ENCODE results near the gene PBX2. TPM values are rescaled to one million over a fixed set of nuclear protein-coding genes. Genes with fewer than 3 reads are reported as not detected.
A peak's percentile ranks its signal among the peaks of the same experiment; 100 is the strongest.
"Not testable (repeated sequence)": the region's sequence is repeated elsewhere in the genome, so short reads cannot be mapped to it uniquely, and the experiment has no call there.

The PBX2 gene, protein sequence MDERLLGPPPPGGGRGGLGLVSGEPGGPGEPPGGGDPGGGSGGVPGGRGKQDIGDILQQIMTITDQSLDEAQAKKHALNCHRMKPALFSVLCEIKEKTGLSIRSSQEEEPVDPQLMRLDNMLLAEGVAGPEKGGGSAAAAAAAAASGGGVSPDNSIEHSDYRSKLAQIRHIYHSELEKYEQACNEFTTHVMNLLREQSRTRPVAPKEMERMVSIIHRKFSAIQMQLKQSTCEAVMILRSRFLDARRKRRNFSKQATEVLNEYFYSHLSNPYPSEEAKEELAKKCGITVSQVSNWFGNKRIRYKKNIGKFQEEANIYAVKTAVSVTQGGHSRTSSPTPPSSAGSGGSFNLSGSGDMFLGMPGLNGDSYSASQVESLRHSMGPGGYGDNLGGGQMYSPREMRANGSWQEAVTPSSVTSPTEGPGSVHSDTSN
- 26.7 TPM for total RNA-seq

- DNase-seq (ENCODE audit: low spot score) (peak; percentile 90), ATAC-seq (peak; percentile 90)
Measured at GRCh38 chr6:32190054-32190851, at the start of gene PBX2. PBX2 (minus strand) TSS chr6:32190202; CDS start chr6:32189915, 287 bp downstream.

DNA sequence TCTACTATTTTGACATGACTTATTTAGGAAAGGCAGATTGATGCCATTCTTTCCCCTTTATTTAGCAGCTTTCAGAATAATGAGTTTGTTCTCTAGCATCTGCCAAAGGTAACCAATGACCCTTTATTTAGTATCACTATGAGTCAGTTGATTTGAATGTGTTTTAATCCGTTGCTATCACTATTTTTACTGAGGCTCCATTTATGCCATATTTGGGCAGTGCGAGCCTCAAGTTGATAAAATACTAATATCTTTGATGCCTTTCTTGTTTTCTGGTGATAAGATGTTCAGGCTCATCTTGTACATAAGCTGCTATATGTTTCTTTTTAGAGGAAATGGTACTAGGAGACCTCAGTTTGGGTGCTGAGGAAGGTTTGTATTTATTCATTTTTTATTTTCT is 49.5 kb upstream of the PBX2 start:
- ATAC-seq (no peak), DNase-seq (ENCODE audit: low spot score) (no peak)

- no peak for DNase-seq (ENCODE audit: low spot score)
- ATAC-seq, result no peak
Measured at GRCh38 chr6:32234934-32235333, 44.9 kb upstream of the PBX2 start.

DNA sequence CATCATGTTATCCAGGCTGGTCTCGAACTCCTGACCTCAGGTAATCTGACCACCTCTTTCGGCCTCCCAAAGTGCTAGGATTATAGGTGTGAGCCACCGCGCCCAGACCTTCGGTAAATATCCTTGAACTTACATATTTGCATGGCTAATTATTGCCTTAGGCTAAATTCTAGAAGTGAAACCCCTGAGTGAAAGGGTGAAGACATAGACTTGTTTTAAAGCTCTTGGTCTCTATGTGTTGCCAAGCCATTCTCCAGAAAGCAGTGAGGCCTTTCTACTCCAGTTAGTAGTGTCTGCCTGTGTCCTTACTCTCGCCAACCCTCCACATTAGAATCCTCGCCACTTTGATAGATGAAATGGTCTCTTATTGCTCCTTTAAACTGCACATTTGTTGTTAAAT is 36.4 kb upstream of the PBX2 start:
- no peak for DNase-seq (ENCODE audit: low spot score)

GRCh38 chr6:32224696-32225095 is 34.7 kb upstream of the PBX2 start:
- no peak for ATAC-seq
- DNase-seq (ENCODE audit: low spot score), result no peak

More for the DNA sequence above, 36.4 kb upstream of the PBX2 start:
- ATAC-seq, result no peak

- ATAC-seq (peak; percentile 67), DNase-seq (ENCODE audit: low spot score) (no peak)
Measured at GRCh38 chr6:32223258-32224235, 33.5 kb upstream of the PBX2 start, which contains the start of gene NOTCH4. NOTCH4 (minus strand) TSS chr6:32224067; CDS start chr6:32223928, 139 bp downstream.

- DNase-seq (ENCODE audit: low spot score), result no peak
- ATAC-seq, result no peak
Measured at GRCh38 chr6:32222333-32223230, 32.6 kb upstream of the PBX2 start.

- ATAC-seq, result no peak
- DNase-seq (ENCODE audit: low spot score), result no peak
Measured at GRCh38 chr6:32220021-32220420, 30.0 kb upstream of the PBX2 start.

- ATAC-seq (no peak), DNase-seq (ENCODE audit: low spot score) (no peak)
Measured at GRCh38 chr6:32218167-32218566, 28.2 kb upstream of the PBX2 start.

DNA sequence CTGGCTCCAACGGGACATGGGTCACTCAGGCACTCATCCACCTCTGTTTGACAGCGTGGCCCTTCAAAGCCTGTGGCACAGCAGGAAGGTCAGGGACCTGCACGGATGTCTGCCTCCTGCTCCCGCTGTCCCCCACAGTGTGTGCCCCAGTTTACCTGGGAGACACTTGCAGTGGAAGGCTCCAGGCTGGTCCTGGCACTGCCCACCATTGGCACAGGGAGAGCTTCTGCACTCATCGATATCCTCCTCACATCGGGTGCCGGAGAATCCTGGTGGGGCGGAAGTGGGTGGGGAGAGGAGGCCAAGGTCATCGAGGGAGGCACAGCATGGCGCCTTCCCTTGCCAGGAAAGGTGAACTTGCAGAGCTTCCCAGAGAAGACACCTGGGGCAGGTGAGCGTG is 27.0 kb upstream of the PBX2 start:
- DNase-seq (ENCODE audit: low spot score), result no peak
- ATAC-seq, result no peak

DNA sequence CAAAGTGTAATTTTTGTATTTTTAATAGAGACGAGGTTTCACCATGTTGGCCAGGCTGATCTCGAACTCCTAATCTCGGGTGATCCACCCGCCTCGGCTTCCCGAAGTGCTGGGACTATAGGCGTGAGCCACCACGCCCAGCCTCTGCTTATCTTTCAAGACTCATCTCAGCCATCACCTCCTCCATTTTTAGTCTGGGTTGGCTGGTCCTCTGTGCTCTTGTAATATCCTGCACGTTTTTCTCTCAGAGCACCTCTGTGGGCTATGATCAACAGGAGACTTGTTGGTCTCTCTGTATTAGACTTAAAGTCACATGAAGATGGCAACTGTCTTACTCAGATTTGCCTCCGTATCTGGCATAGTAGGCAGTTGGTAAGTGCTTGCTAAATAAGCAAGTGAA is 26.3 kb upstream of the PBX2 start:
- DNase-seq (ENCODE audit: low spot score) (no peak), ATAC-seq (no peak)

DNA sequence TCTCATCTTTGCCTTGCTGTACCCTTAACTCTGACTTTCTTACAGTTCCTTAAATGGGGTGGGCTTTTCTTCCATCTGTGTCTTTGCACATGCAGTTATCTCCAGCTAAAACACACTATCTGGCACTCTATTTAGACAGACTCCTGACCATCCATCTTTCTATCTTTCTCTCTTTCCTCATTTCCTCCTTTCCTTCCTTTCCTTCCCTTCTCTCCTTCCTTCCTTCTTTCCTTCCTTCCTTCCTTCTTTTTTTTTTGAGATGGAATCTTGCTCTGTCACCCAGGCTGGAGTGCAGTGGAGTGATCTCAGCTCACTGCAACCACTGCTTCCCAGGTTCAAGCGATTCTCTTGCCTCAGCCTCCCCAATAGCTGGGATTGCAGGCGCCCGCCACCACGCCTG is 25.6 kb upstream of the PBX2 start:
- DNase-seq (ENCODE audit: low spot score) (no peak), ATAC-seq (no peak)

- ATAC-seq (no peak), DNase-seq (ENCODE audit: low spot score) (no peak)
Measured at GRCh38 chr6:32214126-32214525, 24.1 kb upstream of the PBX2 start.

GRCh38 chr6:32213649-32214048 is 23.6 kb upstream of the PBX2 start:
- DNase-seq (ENCODE audit: low spot score), result no peak
- ATAC-seq, result no peak

DNA sequence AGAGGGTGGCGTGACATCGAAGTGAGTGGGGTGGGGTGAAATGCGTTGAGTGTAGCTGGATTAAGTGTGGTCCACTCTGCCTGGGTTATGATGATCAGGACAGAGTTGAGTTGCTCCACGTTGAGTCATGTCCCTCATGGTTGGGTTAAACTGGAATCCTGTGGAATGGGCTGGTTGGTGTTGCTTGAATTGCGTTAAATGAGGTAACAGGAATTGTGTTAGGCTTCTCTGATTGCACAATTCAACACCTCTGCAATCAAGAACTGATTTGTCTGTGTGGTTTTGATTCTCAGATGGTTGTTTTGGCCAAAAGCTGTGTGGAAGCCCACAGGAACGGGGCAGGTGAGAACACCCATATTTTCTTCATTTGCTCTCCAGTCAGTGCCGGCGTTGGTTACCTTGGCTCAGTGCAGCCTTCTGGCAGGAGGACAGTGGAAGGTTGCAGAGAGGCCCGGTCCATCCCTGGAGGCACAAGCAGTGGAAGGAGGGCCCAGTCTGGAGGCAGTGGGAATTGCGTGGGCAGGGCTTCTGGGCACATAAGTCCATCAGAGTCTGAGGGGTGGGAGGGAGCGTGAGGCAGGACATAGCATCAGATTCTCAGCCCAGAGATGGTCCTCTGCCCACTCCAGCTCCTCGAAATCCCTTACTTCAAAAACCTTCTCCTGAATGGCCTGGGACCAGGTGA is 22.2 kb upstream of the PBX2 start:
- DNase-seq (ENCODE audit: low spot score) (no peak), ATAC-seq (no peak)

DNA sequence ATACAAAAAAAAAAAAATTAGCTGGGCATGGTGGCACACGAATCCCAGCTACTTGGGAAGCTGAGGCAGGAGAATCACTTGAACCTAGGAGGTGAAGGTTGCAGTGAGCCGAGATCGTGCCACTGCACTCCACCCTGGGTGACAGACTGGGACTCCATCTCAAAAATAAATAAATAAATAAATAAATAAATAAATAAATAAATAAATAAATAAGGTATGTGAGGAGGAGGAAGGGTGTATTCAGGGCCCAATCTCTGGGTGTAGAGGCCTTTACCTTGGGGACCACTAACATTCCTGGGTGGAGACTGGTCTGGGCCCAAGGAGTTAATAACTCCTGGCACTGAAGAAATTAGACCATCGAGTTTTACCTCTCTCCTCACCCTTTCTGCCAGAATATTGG is 21.4 kb upstream of the PBX2 start:
- ATAC-seq; DNase-seq (ENCODE audit: low spot score): not testable (repeated sequence)

GRCh38 chr6:32210191-32210601 is 20.2 kb upstream of the PBX2 start:
- DNase-seq (ENCODE audit: low spot score), result no peak

DNA sequence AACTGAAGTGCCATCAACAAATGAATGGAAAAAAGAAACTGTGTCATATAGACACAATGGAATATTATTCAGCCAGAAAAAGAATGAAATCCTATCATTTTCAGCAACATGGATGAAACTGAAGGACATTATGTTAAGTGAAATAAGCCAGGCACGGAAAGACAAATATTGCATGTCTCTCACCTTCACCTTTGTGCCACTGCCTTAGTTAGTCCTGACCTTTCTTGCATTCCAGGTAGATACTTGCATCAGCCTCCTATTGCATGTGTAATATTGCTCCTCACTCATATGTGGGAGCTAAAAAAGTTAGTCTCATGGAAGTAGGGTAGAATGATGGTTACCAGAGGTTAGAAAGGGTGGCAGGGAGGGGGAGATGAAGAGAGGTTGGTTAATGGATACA is 19.0 kb upstream of the PBX2 start:
- DNase-seq (ENCODE audit: low spot score), result no peak
- ATAC-seq, result no peak

More at GRCh38 chr6:32210191-32210601, 20.2 kb upstream of the PBX2 start:
- ATAC-seq, result no peak

DNA sequence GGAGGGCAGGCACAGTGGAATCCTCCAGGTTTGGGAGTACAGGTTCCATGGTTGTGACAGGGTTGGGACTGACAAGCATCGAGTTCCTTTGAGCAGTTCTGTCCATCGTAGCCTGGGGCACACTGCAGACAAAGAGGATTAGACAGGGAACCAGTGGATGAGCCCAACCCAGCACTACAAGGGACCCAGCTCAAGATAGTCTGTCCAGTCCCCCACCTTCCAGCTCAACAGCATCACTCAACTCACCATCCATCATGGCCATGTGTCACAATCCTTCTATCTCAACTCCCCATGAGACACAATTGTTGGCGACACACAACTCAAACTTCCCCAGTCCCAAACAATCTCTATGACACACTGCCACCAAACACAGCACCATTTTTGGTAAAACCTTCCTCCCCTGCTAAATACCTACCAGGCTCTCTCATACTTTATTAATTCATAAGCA is 14.3 kb upstream of the PBX2 start:
- DNase-seq (ENCODE audit: low spot score), result no peak
- ATAC-seq, result no peak
